ENCODE data around the gene NUCB1.
A peak's percentile ranks its signal among the peaks of the same experiment; 100 is the strongest.
"Not testable (repeated sequence)": the region's sequence is repeated elsewhere in the genome, so short reads cannot be mapped to it uniquely, and the experiment has no call there.

NUCB1 gene

DNA sequence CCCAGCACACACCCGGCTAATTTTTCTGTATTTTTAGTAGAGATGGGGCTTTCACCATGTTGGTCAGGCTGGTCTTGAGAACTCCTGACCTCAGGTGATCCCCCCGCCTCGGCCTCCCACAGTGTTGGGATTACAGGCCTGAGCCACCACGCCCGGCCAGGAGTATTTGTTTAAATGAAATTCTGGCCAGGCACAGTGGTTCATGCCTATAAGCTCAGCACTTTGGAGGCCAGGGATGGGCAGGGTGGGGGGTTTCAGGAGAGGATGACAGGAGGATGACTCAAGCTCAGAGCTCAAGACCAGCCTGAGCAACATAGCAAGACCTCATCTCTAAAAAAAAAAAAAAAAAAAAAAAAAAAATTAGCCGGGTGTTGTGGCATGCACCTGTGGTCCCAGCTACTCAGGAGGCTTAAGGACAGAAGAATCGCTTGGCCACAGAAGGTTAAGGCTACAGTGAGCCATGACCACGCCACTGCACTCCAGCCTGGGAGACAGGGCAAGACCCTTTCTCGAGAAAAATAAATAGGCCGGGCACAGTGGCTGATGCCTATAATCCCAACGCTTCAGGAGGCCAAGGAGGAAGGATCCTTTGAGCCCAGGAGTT is 25.2 kb downstream of the NUCB1 start:
- Histone ChIP-seq H3K9ac (ENCODE audit: low read length) (no peak overlapping the region), H3K27ac (ENCODE audit: low read depth, low read length) (no peak overlapping the region), H3K9me3 (ENCODE audit: control insufficient read depth, insufficient read depth, low read depth, low read length) (no peaks in the 10 kb centered on the region), H3K4me1 (ENCODE audit: control insufficient read depth, insufficient read depth, low read length) (no peaks in the 10 kb centered on the region), H3K4me3 (ENCODE audit: low read depth, low read length) (no peak overlapping the region), H3K36me3 (ENCODE audit: control insufficient read depth, insufficient read depth, low read length) (peaks cover 24% of the 10 kb centered on the region), H3K27me3 (ENCODE audit: control insufficient read depth, insufficient read depth, low read length) (no peaks in the 10 kb centered on the region)

DNA sequence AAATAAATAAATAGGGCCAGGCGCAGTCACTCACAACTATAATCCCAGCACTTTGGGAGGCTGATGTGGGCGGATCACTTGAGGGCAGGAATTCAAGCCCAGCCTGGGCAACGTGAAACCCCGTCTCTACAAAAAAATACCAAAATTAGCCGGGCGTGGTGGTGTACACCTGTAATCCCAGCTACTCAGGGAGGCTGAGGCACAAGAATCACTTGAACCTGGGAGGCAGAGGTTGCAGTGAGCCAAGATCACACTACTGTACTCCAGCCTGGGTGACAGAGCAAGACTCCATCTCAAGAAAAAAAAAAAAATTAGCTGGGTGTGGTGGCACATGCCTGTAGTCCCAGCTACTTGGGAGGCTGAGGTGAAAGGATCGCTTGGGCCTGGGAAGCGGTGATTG is 25.8 kb downstream of the NUCB1 start:
- not testable (repeated sequence) for H3K27ac ChIP-seq (ENCODE audit: low read depth, low read length); H3K9ac ChIP-seq (ENCODE audit: low read length); H3K4me1 ChIP-seq (ENCODE audit: control insufficient read depth, insufficient read depth, low read length); H3K4me3 ChIP-seq (ENCODE audit: low read depth, low read length); H3K9me3 ChIP-seq (ENCODE audit: control insufficient read depth, insufficient read depth, low read depth, low read length); H3K27me3 ChIP-seq (ENCODE audit: control insufficient read depth, insufficient read depth, low read length)
- peaks cover 21% of the 10 kb centered on the region for H3K36me3 ChIP-seq (ENCODE audit: control insufficient read depth, insufficient read depth, low read length)

DNA sequence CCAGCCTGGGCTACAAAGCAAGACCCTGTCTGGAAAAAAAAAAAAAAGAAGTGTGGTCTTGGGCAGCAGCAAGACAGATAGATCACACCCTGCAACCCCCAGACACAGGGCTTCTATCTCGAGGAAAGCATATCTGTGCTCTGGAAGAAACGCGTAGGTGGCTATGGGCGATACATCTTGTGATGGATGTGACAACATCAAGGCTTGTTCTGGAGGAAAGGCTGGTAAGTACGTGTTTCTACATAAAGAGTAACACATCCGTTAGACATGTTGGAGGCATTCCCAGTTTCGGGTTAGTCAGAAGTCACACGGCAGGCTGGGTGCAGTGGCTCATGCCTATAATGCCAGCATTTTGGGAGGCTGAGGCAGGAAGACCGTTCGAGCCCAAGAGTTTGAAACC is 26.8 kb downstream of the NUCB1 start:
- peaks cover 5% of the 10 kb centered on the region; the same call in 1 of the 2 replicates for H3K27me3 ChIP-seq (ENCODE audit: control insufficient read depth, insufficient read depth, low read length)
- H3K4me3 ChIP-seq (ENCODE audit: low read depth, low read length): no peak overlapping the region
- no peaks in the 10 kb centered on the region for H3K4me1 ChIP-seq (ENCODE audit: control insufficient read depth, insufficient read depth, low read length)
- H3K9ac ChIP-seq (ENCODE audit: low read length): no peak overlapping the region
- H3K9me3 ChIP-seq (ENCODE audit: control insufficient read depth, insufficient read depth, low read depth, low read length): no peaks in the 10 kb centered on the region
- no peak overlapping the region for H3K27ac ChIP-seq (ENCODE audit: low read depth, low read length)
- H3K36me3 ChIP-seq (ENCODE audit: control insufficient read depth, insufficient read depth, low read length): peaks cover 12% of the 10 kb centered on the region

DNA sequence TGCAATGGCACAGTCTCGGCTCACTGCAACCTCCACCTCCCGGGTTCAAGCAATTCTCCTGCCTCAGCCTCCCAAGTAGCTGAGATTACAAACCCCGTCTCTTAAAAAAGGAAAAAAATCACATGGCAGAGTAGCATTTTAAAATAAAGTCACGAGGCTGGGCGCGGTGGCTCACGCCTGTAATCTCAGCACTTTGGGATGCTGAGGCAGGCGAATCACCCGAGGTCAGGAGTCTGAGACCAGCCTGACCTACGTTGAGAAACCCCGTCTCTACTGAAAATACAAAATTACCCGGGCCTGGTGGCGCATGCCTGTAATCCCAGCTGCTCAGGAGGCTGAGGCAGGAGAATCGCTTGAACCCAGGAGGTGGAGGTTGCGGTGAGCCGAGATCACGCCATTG is 27.6 kb downstream of the NUCB1 start:
- not testable (repeated sequence) for H3K4me1 ChIP-seq (ENCODE audit: control insufficient read depth, insufficient read depth, low read length); H3K9me3 ChIP-seq (ENCODE audit: control insufficient read depth, insufficient read depth, low read depth, low read length); H3K9ac ChIP-seq (ENCODE audit: low read length); H3K36me3 ChIP-seq (ENCODE audit: control insufficient read depth, insufficient read depth, low read length); H3K27ac ChIP-seq (ENCODE audit: low read depth, low read length); H3K4me3 ChIP-seq (ENCODE audit: low read depth, low read length)
- H3K27me3 ChIP-seq (ENCODE audit: control insufficient read depth, insufficient read depth, low read length): peaks cover 13% of the 10 kb centered on the region

DNA sequence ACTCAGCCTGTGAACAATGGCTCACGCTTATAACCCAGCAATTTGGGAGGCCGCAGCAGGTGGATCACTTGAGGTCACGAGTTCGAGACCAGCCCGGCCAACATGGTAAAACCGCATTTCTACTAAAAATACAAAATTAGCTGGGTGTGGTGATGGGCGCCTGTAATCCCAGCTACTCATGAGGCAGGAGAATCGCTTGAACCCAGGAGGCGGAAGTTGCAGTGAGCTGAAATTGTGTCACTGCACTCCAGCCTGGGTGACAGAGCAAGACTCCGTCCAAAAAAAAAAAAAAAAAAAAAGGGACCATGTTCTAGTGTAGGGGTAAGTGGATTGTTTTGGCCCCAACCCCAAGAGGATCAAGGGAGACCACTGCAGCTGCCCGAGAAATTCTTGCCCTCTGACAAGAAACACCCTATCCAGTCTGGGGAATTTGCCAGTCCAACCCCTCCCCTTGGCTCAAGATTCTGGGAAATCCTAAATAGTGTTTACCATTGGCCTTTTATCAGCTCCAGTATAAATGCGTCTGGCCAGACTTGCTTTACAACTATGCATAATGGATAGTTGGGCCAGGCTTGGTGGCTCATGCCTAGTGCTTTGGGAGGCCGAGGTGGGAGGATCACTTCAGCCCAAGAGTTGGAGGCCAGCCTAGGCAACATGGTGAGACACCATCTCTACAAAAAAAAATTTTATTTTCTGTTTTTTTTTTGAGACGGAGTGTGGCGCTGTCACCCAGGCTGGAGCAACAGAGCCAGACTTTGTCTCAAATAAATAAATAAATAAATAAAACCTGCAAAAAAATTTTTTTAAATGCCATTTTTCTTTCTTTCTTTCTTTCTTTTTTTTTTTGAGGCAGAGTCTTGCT is 28.3 kb downstream of the NUCB1 start:
- Histone ChIP-seq H3K9ac (ENCODE audit: low read length) (no peak overlapping the region), H3K4me3 (ENCODE audit: low read depth, low read length) (no peak overlapping the region), H3K4me1 (ENCODE audit: control insufficient read depth, insufficient read depth, low read length) (peaks cover 5% of the 10 kb centered on the region; the same call in 1 of the 2 replicates)

DNA sequence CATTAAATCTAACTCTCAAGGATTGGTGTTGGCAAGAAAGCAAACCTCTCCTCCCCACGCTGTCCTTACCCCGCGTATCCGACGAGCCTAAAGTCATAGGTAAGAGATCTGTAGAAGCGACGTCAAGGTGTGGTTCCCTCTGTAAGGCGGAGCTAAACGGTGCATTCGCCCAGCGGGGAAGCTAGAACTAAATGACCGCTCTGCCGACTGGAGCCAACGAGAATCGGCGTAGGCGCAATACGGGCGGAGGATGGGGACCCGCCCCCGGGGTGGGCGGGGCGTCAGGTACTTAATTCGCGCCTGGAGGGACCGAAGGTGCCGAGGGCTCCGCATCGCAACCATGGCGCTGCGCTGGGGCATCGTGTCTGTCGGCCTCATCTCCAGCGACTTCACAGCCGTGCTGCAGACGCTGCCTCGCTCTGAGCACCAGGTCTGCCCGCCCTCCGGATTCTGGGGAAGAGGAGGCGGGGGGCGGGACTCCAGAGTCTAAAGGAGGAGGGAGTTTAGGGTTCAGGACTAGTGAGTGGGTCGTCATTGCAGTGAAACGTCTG is 33.3 kb downstream of the NUCB1 start, which contains the start of gene DHDH:
Gene DHDH, plus strand, starts transcription at position 318 of the 551 bp plus-strand sequence. Its CDS starts 23 bp downstream, at position 341.
- Histone ChIP-seq H3K9me3 (ENCODE audit: control insufficient read depth, insufficient read depth, low read depth, low read length) (no peaks in the 10 kb centered on the region), H3K4me1 (ENCODE audit: control insufficient read depth, insufficient read depth, low read length) (peaks cover 16% of the 10 kb centered on the region; the same call in 1 of the 2 replicates), H3K27ac (ENCODE audit: low read depth, low read length) (no peak within 1 kb of the TSS), H3K9ac (ENCODE audit: low read length) (no peak within 1 kb of the TSS), H3K27me3 (ENCODE audit: control insufficient read depth, insufficient read depth, low read length) (peaks cover 35% of the 10 kb centered on the region), H3K36me3 (ENCODE audit: control insufficient read depth, insufficient read depth, low read length) (no peaks in the 10 kb centered on the region), H3K4me3 (ENCODE audit: low read depth, low read length) (peak within 1 kb of the TSS; percentile 60)

More for the DNA sequence above, 28.3 kb downstream of the NUCB1 start:
- no peaks in the 10 kb centered on the region for H3K36me3 ChIP-seq (ENCODE audit: control insufficient read depth, insufficient read depth, low read length)
- peaks cover 19% of the 10 kb centered on the region for H3K27me3 ChIP-seq (ENCODE audit: control insufficient read depth, insufficient read depth, low read length)
- H3K27ac ChIP-seq (ENCODE audit: low read depth, low read length): no peak overlapping the region
- H3K9me3 ChIP-seq (ENCODE audit: control insufficient read depth, insufficient read depth, low read depth, low read length): no peaks in the 10 kb centered on the region

DNA sequence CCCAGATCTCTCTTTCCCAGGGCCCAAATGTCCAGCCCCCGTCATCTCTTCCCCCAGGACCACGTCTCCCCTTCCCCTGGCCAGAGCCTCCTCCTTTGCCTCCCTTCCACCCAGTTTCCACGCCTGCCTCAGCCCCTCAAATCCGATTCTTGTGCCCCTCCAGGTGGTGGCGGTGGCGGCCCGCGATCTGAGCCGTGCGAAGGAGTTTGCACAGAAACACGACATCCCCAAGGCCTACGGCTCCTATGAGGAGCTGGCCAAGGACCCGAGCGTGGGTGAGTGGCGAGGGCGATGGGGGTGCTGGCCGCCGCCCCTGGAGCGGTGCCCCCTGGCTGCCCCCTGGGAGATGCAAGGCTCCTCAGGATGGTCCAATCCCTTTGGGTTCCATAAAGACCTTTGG is 34.7 kb downstream of the NUCB1 start:
- H3K27ac ChIP-seq (ENCODE audit: low read depth, low read length): no peak overlapping the region
- H3K4me1 ChIP-seq (ENCODE audit: control insufficient read depth, insufficient read depth, low read length): peaks cover 16% of the 10 kb centered on the region; the same call in 1 of the 2 replicates
- H3K9me3 ChIP-seq (ENCODE audit: control insufficient read depth, insufficient read depth, low read depth, low read length): no peaks in the 10 kb centered on the region
- H3K36me3 ChIP-seq (ENCODE audit: control insufficient read depth, insufficient read depth, low read length): no peaks in the 10 kb centered on the region
- H3K27me3 ChIP-seq (ENCODE audit: control insufficient read depth, insufficient read depth, low read length): peaks cover 35% of the 10 kb centered on the region
- H3K4me3 ChIP-seq (ENCODE audit: low read depth, low read length): no peak overlapping the region
- no peak overlapping the region for H3K9ac ChIP-seq (ENCODE audit: low read length)

DNA sequence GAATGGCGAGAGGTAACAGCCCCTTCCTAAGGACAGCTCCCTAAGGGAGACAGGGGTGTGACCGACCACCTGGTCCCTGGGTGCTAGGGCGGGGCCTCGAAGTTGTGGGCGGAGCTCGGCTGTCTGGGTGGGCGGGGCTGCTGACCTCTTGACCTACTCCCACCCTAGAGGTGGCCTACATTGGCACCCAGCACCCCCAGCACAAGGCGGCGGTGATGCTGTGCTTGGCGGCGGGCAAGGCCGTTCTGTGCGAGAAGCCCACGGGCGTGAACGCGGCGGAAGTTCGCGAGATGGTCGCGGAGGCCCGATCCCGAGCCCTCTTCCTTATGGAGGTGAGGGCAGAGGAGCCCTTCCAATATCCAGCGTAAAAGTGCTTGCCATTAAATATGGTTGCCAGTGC is 35.8 kb downstream of the NUCB1 start:
- Histone ChIP-seq H3K4me1 (ENCODE audit: control insufficient read depth, insufficient read depth, low read length) (peaks cover 16% of the 10 kb centered on the region; the same call in 1 of the 2 replicates), H3K9me3 (ENCODE audit: control insufficient read depth, insufficient read depth, low read depth, low read length) (no peaks in the 10 kb centered on the region), H3K9ac (ENCODE audit: low read length) (no peak overlapping the region), H3K27me3 (ENCODE audit: control insufficient read depth, insufficient read depth, low read length) (peaks cover 35% of the 10 kb centered on the region), H3K4me3 (ENCODE audit: low read depth, low read length) (no peak overlapping the region), H3K36me3 (ENCODE audit: control insufficient read depth, insufficient read depth, low read length) (no peaks in the 10 kb centered on the region), H3K27ac (ENCODE audit: low read depth, low read length) (no peak overlapping the region)

DNA sequence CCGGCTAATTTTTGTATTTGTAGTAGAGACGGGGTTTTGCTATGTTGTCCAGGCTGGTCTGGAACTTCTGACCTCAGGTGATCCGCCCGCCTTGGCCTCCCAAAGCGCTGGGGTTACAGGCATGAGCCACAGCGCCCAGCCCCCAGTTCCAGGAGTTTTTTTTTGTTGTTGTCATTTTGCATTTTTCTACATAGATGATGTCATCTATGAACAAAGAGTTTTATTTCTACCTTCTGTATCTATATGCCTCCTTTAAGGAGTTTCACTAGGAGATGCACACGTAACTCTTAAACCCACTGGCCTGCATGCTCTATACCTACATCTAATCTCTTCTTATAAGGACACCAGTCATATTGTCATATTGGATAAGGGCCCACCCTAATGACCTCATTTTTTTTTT is 38.1 kb downstream of the NUCB1 start:
- Histone ChIP-seq H3K27me3 (ENCODE audit: control insufficient read depth, insufficient read depth, low read length) (peaks cover 17% of the 10 kb centered on the region), H3K4me1 (ENCODE audit: control insufficient read depth, insufficient read depth, low read length) (peaks cover 11% of the 10 kb centered on the region; the same call in 1 of the 2 replicates), H3K9ac (ENCODE audit: low read length) (no peak overlapping the region), H3K4me3 (ENCODE audit: low read depth, low read length) (no peak overlapping the region), H3K36me3 (ENCODE audit: control insufficient read depth, insufficient read depth, low read length) (no peaks in the 10 kb centered on the region), H3K27ac (ENCODE audit: low read depth, low read length) (no peak overlapping the region), H3K9me3 (ENCODE audit: control insufficient read depth, insufficient read depth, low read depth, low read length) (no peaks in the 10 kb centered on the region)

DNA sequence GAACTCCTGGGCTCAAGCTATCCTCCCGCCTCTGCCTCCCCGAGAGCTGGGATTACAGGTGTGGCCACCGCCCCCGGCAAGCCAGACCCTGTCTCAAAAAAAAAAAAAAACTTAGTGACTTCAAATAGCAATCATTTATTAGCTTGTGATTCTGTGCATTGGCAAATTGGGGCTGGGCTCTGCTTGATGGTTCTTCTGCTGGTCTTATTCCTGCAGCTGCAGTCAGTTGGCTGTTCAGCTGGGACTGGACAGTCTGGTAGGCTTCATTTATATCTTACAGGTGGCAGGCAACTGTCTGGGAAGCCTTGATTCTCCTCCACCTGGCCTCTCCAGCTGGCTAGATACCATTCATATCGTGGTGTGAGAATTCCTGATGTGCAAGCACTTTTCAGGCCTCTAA is 40.8 kb downstream of the NUCB1 start:
- Histone ChIP-seq H3K27me3 (ENCODE audit: control insufficient read depth, insufficient read depth, low read length) (no peaks in the 10 kb centered on the region), H3K9me3 (ENCODE audit: control insufficient read depth, insufficient read depth, low read depth, low read length) (no peaks in the 10 kb centered on the region), H3K9ac (ENCODE audit: low read length) (no peak overlapping the region), H3K36me3 (ENCODE audit: control insufficient read depth, insufficient read depth, low read length) (no peaks in the 10 kb centered on the region), H3K4me1 (ENCODE audit: control insufficient read depth, insufficient read depth, low read length) (no peaks in the 10 kb centered on the region), H3K4me3 (ENCODE audit: low read depth, low read length) (no peak overlapping the region), H3K27ac (ENCODE audit: low read depth, low read length) (no peak overlapping the region)

DNA sequence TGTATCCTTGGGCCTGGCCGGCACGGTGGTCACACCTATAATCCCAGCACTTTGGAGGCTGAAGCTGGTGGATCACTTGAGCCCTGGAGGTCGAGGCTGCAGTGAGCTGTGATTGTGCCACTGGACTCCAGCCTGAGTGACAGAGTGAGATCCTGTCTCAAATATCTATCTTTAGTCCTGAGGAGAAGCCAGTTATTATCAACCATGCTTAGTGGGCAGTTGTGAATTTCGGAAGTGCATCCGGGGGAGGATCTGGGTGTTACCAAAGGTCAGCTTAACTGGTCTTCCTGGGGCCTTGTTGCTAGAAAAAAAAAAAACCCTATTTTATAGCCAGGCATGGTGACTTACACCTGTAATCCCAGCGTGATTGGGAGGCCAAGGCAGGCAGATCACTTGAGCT is 43.0 kb downstream of the NUCB1 start:
- Histone ChIP-seq H3K4me3 (ENCODE audit: low read depth, low read length) (no peak overlapping the region), H3K27ac (ENCODE audit: low read depth, low read length) (no peak overlapping the region), H3K9me3 (ENCODE audit: control insufficient read depth, insufficient read depth, low read depth, low read length) (no peaks in the 10 kb centered on the region), H3K4me1 (ENCODE audit: control insufficient read depth, insufficient read depth, low read length) (no peaks in the 10 kb centered on the region), H3K9ac (ENCODE audit: low read length) (no peak overlapping the region), H3K36me3 (ENCODE audit: control insufficient read depth, insufficient read depth, low read length) (no peaks in the 10 kb centered on the region), H3K27me3 (ENCODE audit: control insufficient read depth, insufficient read depth, low read length) (no peaks in the 10 kb centered on the region)

Measured in HUES6 (cell line).